DND-41 (cell line): ENCODE measurements around the gene ANGPTL8.

Source experiments
- ATAC-seq: fragments of 200-7000 bp; cut with Tn5 transposase; 3 replicates; pipeline ENCODE4 v1.9.1; 2021; ENCODE audit warnings: low read depth; ENCODE audit not compliant: insufficient read depth
- DNase-seq: peaks from one replicate; pipeline ENCODE4 v3.0.0-alpha.2; 2020
- H2AFZ ChIP-seq: 2 replicates; pipeline ENCODE4 v1.6.0; 2012; ENCODE audit warnings: low read depth, low read length
- H3K27ac ChIP-seq: 2 replicates; pipeline ENCODE4 v1.5.1; 2012; ENCODE audit warnings: low read length, inconsistent platforms
- H3K27me3 ChIP-seq: fragments of 200-600 bp; sonication (generic); 2 replicates; pipeline ENCODE4 v1.6.0; 2012; ENCODE audit warnings: low read length, mild to moderate bottlenecking, inconsistent platforms; ENCODE audit not compliant: insufficient read depth, poor library complexity
- H3K36me3 ChIP-seq: 2 replicates; pipeline ENCODE4 v1.5.1; 2012; ENCODE audit warnings: low read length, inconsistent platforms; ENCODE audit not compliant: insufficient read depth
- H3K4me1 ChIP-seq: 2 replicates; pipeline ENCODE4 v1.5.1; 2012; ENCODE audit warnings: mild to moderate bottlenecking, low read length; ENCODE audit not compliant: insufficient read depth
- H3K4me2 ChIP-seq: 2 replicates; pipeline ENCODE4 v1.6.0; 2012; ENCODE audit warnings: mild to moderate bottlenecking, moderate library complexity, low read length, inconsistent platforms; ENCODE audit not compliant: insufficient read depth
- H3K4me3 ChIP-seq, 2 experiments: fragments of 200-600 bp in 1 of 2; shearing (Covaris generic) in 1 of 2; 2 replicates each; pipeline ENCODE4 v1.5.1; 2012 to 2016; ENCODE audit warnings: inconsistent platforms in 2 of 2, low read length in 2 of 2, mild to moderate bottlenecking in 2 of 2, low read depth in 1 of 2, moderate library complexity in 1 of 2
- H3K79me2 ChIP-seq: 2 replicates; pipeline ENCODE4 v1.6.0; 2012; ENCODE audit warnings: low read length, inconsistent platforms; ENCODE audit not compliant: insufficient read depth
- H3K9ac ChIP-seq: 2 replicates; pipeline ENCODE4 v1.6.0; 2012; ENCODE audit warnings: low read depth, mild to moderate bottlenecking, inconsistent platforms, low read length, moderate library complexity
- H3K9me3 ChIP-seq: 2 replicates; pipeline ENCODE4 v1.5.1; 2012; ENCODE audit warnings: low read length, moderate library complexity, mild to moderate bottlenecking, inconsistent platforms; ENCODE audit not compliant: insufficient read depth, severe bottlenecking
- H4K20me1 ChIP-seq: 2 replicates; pipeline ENCODE4 v1.6.0; 2012; ENCODE audit warnings: low read length; ENCODE audit not compliant: insufficient read depth
- CTCF ChIP-seq: IDR thresholded peaks from 2 replicates; pipeline ENCODE4 v1.5.1; 2012; ENCODE audit warnings: borderline replicate concordance, low read length, moderate library complexity, mild to moderate bottlenecking; ENCODE audit not compliant: poor library complexity, severe bottlenecking; ENCODE audit errors: extremely low read depth
- EZH2 ChIP-seq: IDR thresholded peaks from 3 replicates; pipeline ENCODE4 v1.6.1; 2012; ENCODE audit warnings: borderline replicate concordance, low read depth, mild to moderate bottlenecking, moderate library complexity, low read length, inconsistent platforms; ENCODE audit not compliant: severe bottlenecking

ANGPTL8 gene

DNA sequence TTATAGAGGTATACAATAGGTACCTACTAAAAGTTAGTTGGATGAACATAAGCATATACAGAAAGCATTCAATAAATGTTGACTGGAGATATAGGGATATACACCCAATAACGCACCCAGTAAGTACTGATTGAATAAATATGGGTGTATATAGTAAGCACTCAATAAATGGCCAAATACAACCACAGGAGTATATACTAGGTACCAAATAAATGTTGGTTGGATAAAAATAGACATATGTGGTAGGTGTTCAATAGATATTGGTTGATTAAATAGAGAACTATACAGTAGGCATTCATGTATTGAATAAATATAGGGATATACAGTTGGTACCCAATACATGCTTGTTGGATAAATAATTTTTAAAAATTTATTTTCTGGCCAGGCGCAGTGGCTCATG lies 9.4 kb downstream of the ANGPTL8 start:
- no peak for ATAC-seq
- H4K20me1 ChIP-seq, result no peaks in the 10 kb centered on the region

GRCh38 chr19:11251217-11251616 lies 11.8 kb downstream of the ANGPTL8 start:
- Histone ChIP-seq H3K4me3 (no peak overlapping the region), H3K27ac (no peak overlapping the region), H3K9me3 (no peaks in the 10 kb centered on the region), H3K9ac (no peak overlapping the region), H3K4me2 (no peak overlapping the region), H3K4me1 (no peaks in the 10 kb centered on the region), H3K27me3 (no peaks in the 10 kb centered on the region), H3K79me2 (no peaks in the 10 kb centered on the region), H4K20me1 (no peaks in the 10 kb centered on the region), H2AFZ (no peak overlapping the region), H3K36me3 (no peaks in the 10 kb centered on the region)
- no peak for DNase-seq
- ATAC-seq, result no peak
- TF ChIP-seq CTCF (no peak), EZH2 (no peak)

More for the DNA sequence above, 9.4 kb downstream of the ANGPTL8 start:
- Histone ChIP-seq H3K27ac (no peak overlapping the region), H3K9ac (no peak overlapping the region), H3K9me3 (no peaks in the 10 kb centered on the region), H3K4me3 (no peak overlapping the region), H3K4me2 (no peak overlapping the region), H3K36me3 (no peaks in the 10 kb centered on the region), H3K79me2 (no peaks in the 10 kb centered on the region), H3K4me1 (no peaks in the 10 kb centered on the region), H3K27me3 (no peaks in the 10 kb centered on the region), H2AFZ (no peak overlapping the region)
- no peak for DNase-seq
- no peak for TF ChIP-seq EZH2
- no peak for TF ChIP-seq CTCF

DNA sequence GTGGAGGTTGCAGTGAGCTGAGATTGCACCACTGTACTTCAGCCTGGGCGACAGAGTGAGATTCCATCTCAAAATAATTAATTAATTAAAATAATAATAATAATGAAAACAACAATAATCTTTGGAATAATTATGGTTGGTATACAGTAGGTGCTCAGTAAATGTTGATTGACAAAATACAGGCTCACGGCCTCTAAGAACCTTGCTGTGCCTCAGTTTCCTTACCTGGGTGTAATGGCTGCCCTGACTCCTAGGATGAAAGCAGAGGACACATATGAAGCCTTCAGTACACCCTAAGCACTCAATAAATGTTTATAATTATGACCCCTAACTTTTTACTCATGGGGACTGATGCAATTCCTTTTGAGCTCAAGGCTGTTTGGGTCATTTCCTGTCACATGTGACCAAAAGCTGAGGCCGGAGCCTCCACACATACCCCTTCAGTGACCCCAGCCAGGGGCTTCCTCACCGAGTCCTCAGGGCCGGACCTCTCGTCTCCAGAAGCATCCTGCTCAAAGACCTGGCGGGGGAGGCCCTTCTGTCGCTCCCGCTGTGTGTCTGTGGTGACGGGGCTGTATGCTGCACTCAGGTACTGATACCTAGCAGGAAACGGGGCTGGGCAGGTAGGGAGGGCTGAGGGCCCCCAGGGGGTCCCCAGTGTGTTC lies 12.4 kb downstream of the ANGPTL8 start:
- no peak overlapping the region for H3K4me2 ChIP-seq
- no peak overlapping the region for H3K9ac ChIP-seq
- H3K4me3 ChIP-seq, result no peak overlapping the region
- H3K4me1 ChIP-seq, result no peaks in the 10 kb centered on the region
- TF ChIP-seq EZH2, result no peak
- TF ChIP-seq CTCF, result no peak
- no peaks in the 10 kb centered on the region for H3K79me2 ChIP-seq
- no peak for ATAC-seq
- no peaks in the 10 kb centered on the region for H3K36me3 ChIP-seq
- H3K9me3 ChIP-seq, result no peaks in the 10 kb centered on the region
- no peaks in the 10 kb centered on the region for H4K20me1 ChIP-seq
- no peaks in the 10 kb centered on the region for H3K27me3 ChIP-seq
- DNase-seq, result no peak
- no peak overlapping the region for H2AFZ ChIP-seq
- H3K27ac ChIP-seq, result no peak overlapping the region
